GM20431 (cell line): Measurements from ENCODE around the gene FAXC.
"Not testable (repeated sequence)": the region's sequence is repeated elsewhere in the genome, so short reads cannot be mapped to it uniquely, and the experiment has no call there.

Source experiments
- in situ Hi-C: fragments of 300-500 bp; cut with MseI, MboI; formaldehyde crosslinking; loops from one replicate; pipeline ENCODE4 v1.15.0; 2020; ENCODE audit warnings: low sequenced_read_pairs; ENCODE audit not compliant: unreplicated experiment

The FAXC gene

GRCh38 chr6:99344289-99344688 lies 5.2 kb downstream of the FAXC start:
- in situ Hi-C loops: no loop called here

GRCh38 chr6:99341862-99342455 lies 7.5 kb downstream of the FAXC start:
- in situ Hi-C loops: no loop called here

- in situ Hi-C loops: no loop called here
Observed at GRCh38 chr6:99338188-99338587, 11.3 kb downstream of the FAXC start.

GRCh38 chr6:99335298-99335697 lies 14.2 kb downstream of the FAXC start:
- in situ Hi-C loops: not testable (repeated sequence)

GRCh38 chr6:99334526-99335127 lies 14.8 kb downstream of the FAXC start:
- in situ Hi-C loops: no loop called here

GRCh38 chr6:99333068-99333467 lies 16.4 kb downstream of the FAXC start:
- in situ Hi-C loops: no loop called here

- in situ Hi-C loops: no loop called here
Observed at GRCh38 chr6:99331531-99331930, 17.9 kb downstream of the FAXC start.

- in situ Hi-C loops: no loop called here
Observed at GRCh38 chr6:99330159-99330558, 19.3 kb downstream of the FAXC start.

- in situ Hi-C loops: no loop called here
Observed at GRCh38 chr6:99324996-99325395, 24.5 kb downstream of the FAXC start.

GRCh38 chr6:99318566-99318965 lies 30.9 kb downstream of the FAXC start:
- in situ Hi-C loops: no loop called here

- in situ Hi-C loops: no loop called here
Observed at GRCh38 chr6:99312354-99312753, 37.1 kb downstream of the FAXC start.

GRCh38 chr6:99310553-99310952 lies 38.9 kb downstream of the FAXC start:
- in situ Hi-C loops: no loop called here

GRCh38 chr6:99309557-99309956 lies 39.9 kb downstream of the FAXC start:
- in situ Hi-C loops: no loop called here

- in situ Hi-C loops: no loop called here
Observed at GRCh38 chr6:99308788-99309187, 40.7 kb downstream of the FAXC start.

- in situ Hi-C loops: no loop called here
Observed at GRCh38 chr6:99307295-99307907, 42.1 kb downstream of the FAXC start.

GRCh38 chr6:99306341-99306740 lies 43.1 kb downstream of the FAXC start:
- in situ Hi-C loops: no loop called here

GRCh38 chr6:99305021-99305554 lies 44.4 kb downstream of the FAXC start:
- in situ Hi-C loops: no loop called here

- in situ Hi-C loops: no loop called here
Observed at GRCh38 chr6:99297415-99297814, 52.1 kb downstream of the FAXC start.

- in situ Hi-C loops: no loop called here
Observed at GRCh38 chr6:99297006-99297405, 52.5 kb downstream of the FAXC start.

- in situ Hi-C loops: no loop called here
Observed at GRCh38 chr6:99296261-99296660, 53.2 kb downstream of the FAXC start.

GRCh38 chr6:99295276-99295675 lies 54.2 kb downstream of the FAXC start:
- in situ Hi-C loops: no loop called here

GRCh38 chr6:99294786-99295185 lies 54.7 kb downstream of the FAXC start:
- in situ Hi-C loops: no loop called here
